Midbrain (tissue), 1 donor: ENCODE results near the gene TNIP2.
"Not testable (repeated sequence)": the region's sequence is repeated elsewhere in the genome, so short reads cannot be mapped to it uniquely, and the experiment has no call there.

Experiments used
- DNase-seq: peaks from one replicate; lab custom pipeline; 2025; lab: John Stamatoyannopoulos, UW

Gene TNIP2

DNA sequence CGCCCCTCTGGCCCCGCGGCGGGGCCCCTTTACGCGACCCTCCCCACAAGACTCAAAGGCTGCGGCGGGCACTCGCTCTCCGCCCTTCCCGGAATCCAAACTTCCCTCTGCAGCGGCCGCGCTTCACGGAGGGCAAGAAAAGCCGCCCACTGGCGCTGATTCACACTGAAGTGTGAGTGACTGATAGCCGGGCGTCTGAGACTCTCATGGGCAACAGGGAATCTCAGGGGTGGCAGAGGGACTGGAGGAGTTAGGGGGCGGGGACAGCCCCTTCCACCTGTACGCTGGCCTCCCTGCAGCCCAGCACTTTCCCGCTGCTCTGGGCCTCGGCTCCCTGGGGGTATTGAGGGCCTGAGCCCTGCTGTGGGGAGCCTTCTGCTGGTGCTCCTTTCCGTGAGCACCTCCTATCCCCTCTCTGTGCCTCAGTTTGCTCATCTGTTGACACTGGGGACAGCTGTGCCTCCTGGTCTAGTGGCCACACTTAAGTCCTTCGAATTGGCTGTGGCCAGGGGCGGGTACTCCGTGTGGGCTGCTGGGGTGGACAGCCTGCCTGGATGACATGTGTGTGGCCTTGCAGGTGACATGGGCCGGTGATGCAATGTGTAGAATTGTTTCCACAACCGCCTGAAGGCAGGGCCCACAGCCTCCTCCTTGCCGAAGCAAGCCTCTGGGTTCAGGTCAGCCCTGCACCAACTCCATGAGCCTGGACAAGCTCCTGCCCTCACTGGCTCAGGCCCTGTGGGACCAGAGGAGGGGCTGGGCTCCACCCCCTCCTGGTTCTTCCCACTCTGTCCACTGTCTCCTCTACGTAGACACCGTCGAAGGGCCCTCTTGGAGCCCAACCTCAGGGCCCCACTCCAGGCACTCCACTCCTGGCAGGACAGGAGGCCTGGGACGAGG is 37.7 kb upstream of the TNIP2 start:
- no peak for DNase-seq

DNA sequence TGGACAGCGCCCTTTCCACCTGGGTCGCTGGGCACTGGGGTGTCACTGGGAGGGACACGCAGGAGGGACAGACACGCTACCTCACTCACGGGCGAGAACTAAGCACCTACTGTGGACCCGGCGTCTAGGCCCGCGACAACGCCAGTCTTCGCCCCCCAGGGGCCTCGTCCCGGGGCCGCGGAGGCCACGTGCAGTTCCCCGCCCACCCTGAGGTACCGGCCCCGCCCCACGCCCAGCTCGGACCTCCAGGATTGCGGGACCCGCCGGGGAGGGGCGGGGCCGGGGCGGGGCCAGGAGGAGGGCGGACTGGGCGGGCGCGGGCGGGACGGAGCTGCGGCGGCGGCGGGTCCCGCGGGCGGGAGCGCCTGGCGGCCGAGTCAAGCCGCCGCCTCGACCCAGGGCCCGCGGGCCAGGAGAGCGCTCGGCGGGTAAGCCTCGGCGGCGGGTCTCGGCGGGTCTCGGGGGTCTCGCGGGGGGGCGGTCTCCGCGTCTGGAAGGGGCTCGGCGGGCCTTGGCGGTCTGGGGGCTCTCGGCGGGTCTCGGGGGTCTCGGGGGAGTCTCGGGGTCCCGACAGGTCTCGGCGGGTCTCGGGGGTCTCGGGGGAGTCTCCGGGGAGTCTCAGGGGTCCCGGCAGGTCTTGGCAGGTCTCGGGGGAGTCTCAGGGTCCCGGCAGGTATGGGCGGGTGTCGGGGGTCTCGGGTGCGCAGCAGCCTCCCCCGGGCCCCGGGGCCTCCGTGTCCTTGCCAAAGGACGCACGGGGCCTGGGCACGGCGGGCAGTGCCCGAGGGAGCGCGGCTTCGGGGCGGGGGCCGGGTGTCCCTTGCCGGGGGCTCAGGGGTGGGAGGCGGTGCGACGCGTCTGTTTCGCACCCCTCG is 36.8 kb upstream of the TNIP2 start, which contains the start of gene SH3BP2:
TSS of gene SH3BP2 (plus strand) at position 375 of the 875 bp plus-strand sequence. CDS start 27,533 bp downstream, outside the sequence.
- peak; percentile 40 for DNase-seq

DNA sequence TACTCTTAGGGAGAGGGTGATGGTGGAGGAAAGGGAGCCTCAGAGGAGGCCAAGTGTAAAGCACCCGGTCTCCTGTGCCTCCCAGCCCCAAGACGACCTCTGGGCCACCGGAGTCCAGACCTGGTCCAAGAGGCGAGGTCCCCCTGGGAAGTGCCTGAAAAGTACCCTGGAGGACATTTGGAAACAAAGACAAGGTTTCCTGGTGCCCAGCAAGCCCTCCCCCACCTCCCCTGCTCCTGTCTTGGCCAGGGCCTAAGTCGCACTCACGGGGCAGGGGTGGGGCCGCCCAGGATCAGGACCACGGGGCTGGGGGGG is 36.2 kb upstream of the TNIP2 start:
- DNase-seq: no peak

DNA sequence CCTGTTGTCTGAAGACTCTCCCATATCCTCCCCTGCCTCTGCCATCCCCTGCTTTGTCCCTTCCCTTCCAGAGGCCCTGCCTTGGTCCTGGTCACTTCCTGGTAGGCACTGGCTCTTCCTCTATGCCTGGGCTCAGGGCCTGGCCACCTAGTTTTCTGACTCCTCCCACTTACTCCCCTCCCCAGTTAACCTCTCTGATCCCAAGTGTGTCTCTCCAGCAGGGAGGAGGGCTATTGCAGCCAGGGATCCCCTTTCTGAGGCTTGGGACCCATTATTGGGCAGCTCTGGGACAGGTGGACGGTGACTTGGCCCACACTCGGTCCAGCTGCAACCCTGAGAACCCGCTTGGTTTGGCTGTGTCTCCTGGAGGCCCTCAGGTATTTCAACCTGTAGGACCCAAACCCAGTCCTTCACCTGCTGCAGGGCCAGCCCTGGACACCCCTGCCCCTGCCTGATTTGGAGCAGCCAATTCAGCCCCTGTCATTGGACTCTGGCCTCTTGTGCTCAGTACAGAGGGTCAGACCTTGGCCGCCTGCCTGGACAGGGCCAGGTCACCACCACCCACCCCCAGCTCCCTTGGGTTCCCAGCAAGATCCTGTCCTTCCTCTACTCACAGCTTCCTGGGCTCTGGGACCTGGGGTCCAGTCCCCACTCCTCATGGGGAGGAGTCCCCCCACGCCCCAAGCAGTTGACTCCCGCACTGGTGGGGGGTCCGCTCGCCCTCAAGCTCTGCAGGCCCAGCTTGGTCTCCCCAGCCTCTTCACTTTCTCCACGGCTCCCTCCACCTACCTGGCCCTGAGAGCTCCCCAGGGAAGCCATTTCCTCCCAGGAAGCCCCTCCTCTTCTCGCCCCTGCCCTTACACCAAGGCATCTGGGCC is 35.6 kb upstream of the TNIP2 start:
- no peak for DNase-seq

DNA sequence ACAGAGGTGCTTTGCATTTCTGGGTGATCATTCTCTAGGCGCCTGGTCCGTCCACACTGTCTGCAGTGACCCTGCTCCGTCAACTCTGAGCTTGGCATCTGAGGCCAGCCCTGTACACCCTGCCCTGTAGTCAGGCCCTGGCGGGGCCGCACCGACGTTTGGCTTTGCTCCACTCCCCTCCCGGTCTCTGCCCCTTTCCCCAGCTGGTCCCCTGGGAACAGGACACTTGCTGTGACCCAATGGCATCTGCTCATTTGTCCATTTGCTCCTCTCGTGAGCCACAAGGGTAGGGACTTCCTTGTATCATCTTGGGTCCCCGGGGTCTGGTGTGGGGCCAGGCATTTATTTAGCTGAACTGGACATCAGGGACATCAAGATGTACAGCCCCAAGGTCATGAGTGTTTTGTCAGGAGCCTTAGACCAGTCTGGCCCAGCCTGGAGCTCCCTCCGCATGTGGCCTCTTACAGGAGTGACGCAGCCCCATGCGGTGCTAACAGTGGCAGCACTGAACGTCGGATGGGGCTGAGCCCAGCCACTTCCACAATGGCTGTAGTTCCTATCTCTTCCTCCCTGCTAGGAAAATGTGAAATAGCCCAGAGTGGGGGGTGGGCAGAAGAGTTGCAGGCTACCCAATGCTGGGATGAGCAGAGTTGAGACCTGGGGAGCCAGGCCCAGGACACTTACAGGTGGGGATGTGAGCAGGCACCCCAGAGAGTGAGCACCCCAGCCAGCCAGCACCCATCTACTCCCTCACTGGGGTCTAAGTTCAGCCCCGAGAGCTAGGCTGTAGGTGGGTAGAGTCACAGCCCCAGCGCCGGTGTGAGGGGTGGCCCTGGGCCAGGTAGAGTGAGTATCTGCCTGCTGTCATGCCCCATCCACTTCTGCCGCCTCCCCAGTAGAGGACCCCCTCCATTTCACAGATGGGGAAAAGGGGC is 34.7 kb upstream of the TNIP2 start:
- DNase-seq: no peak

GRCh38 chr4:2789793-2790582 is 33.9 kb upstream of the TNIP2 start:
- DNase-seq: no peak

GRCh38 chr4:2789351-2789750 is 33.2 kb upstream of the TNIP2 start:
- no peak for DNase-seq

DNA sequence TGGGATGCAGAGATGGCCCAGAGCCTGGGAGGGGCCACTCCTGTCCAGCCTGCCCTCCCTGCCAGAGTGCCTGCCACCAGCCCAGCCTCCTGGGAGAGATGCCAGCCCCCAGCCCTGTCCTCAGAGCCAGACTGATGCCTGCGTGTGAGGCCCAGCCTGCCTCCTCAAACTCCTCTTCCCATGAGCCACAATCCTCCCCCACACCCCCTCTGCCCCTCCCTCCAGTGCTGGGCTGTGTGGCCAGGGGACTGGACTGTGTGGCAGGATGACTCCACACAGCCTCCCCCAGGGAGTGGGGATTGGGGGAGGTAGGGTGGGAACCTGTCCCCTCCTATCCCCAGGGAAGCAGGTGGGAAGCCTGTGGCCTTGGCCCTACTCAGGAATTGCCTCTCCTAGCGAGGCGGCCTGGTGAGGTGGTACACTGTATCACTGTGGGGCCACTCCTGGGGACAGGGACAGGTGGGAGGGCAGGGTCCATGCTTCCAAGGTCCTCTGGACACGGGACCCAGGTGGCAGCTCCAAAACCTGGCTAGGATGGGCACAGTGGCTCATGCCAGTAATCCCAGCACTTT is 32.5 kb upstream of the TNIP2 start:
- DNase-seq: peak; percentile 28

- no peak for DNase-seq
These were observed 32.0 kb upstream of the TNIP2 start for GRCh38 chr4:2788101-2788500.

DNA sequence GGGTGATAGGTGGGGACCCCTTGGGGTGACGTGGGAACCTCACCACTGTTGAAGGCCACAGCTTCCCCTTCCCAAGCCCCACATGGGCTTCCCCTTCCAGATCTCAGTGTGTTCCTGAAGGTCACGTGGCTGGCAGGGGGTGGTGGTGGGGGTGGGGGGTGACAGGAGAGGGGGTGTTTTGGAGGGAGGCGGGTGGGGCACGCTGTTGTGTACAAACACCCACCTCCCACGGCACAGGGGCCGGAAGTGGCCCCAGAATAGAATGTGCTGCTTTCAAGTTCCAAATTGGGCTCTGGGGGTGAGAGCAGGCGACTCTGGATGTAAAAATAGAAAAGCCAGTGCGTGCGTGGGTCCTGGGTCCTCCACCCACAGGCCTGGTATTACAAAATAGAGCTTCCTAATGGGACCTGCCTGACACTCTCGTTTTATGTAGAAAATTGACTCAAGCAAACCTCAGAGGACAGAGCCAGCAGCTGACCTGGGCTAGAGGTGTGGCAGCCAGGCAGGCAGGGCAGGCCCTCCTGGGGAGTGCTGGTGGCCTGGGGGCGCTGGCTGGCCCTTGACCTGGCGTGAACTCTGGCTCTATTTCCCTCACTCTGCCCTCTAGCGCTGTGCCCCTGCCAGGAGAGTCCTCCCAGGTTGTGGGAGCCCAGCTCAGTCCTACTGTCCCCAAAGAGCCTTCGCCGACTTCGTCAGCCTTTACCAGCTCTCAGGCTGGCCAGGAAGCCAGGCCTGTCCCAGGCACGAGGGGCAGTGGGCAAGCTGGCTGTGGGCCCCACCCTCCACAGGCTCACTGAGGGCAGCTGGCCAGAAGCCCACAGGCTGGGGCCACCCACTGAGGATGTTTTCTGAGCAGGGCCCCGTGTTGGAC is 31.3 kb upstream of the TNIP2 start:
- no peak for DNase-seq

GRCh38 chr4:2786794-2787229 is 30.7 kb upstream of the TNIP2 start:
- no peak for DNase-seq

GRCh38 chr4:2786152-2786671 is 30.1 kb upstream of the TNIP2 start:
- no peak for DNase-seq

GRCh38 chr4:2785613-2786012 is 29.5 kb upstream of the TNIP2 start:
- DNase-seq: no peak

DNA sequence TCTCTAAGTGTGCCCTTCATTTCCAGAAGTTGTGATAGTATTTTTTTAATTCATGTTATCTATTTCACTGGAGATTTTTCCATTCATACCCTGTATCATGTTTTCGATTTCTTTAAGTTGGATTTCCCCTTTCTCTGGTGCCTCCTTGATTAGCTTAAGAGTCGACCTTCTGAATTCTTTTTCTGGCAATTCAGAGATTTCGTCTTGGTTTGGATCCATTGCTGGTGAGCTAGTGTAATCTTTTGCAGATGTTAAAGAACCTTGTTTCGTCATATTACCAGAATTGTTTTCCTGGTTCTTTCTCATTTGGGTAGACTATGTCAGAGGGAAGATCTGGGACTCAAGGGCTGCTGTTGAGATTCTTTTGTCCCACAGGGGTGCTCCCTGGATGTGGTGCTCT is 27.7 kb upstream of the TNIP2 start:
- DNase-seq: no peak

DNA sequence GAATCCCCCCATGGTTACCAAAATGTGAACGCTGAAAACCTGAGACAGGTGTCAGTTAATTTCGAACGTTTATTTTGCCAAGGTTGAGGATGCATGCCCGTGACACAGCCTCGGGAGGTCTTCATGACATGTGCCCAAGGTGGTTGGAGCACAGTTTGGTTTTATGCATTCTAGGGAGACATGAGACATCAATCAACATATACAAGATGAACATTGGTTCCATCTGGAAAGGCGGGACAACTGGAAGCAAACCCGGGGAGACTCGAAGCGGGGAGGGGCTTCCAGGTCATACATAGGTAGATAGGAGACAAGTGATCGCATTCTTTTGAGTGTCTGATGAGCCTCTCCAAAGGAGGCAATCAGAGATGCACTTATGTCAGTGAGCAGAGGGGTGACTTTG is 25.8 kb upstream of the TNIP2 start:
- DNase-seq: no peak

GRCh38 chr4:2780643-2781042 is 24.5 kb upstream of the TNIP2 start:
- DNase-seq: not testable (repeated sequence)

GRCh38 chr4:2771264-2771663 is 15.1 kb upstream of the TNIP2 start:
- DNase-seq: no peak

GRCh38 chr4:2768921-2769336 is 12.8 kb upstream of the TNIP2 start:
- no peak for DNase-seq
